Testis (tissue), 2 donors: ENCODE results near the gene LPP.

ENCODE experiments used
- POLR2A ChIP-seq: fragments of 450-650 bp; IDR thresholded peaks from one replicate; pipeline ENCODE4 v1.6.1; 2017; ENCODE audit warnings: antibody characterized with exemption, mild to moderate bottlenecking, moderate library complexity
- TF ChIP-seq, protein P1 (sequence below), 3 experiments: fragments of 450-650 bp in 2 of 3; fragments of 200-600 bp in 1 of 3; sonication (generic) in 1 of 3; IDR thresholded peaks; one replicate each; pipeline ENCODE4 v1.5.1; 2016 to 2019; ENCODE audit warnings: antibody characterized with exemption in 3 of 3, mild to moderate bottlenecking in 2 of 3, moderate library complexity in 1 of 3

DNA sequence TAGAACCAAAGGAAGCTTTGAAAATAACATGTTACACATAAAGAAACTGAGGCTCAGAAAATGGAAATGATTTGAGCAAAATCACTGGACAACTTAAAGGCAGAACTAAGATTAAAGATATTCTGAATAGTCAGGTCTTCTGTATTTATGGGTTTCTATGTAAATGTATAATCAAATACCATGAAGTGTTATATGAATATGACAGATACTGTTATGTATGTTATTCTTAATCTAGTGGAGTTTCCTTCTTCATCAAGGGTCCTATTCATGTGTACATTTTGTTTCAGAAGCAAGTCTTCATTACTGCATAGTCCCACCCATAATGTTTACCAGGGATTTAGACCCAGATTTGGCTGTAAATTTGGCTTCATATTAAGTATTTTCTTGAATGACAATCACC, 547.0 kb downstream of the LPP start:
- TF ChIP-seq, protein P1, sequence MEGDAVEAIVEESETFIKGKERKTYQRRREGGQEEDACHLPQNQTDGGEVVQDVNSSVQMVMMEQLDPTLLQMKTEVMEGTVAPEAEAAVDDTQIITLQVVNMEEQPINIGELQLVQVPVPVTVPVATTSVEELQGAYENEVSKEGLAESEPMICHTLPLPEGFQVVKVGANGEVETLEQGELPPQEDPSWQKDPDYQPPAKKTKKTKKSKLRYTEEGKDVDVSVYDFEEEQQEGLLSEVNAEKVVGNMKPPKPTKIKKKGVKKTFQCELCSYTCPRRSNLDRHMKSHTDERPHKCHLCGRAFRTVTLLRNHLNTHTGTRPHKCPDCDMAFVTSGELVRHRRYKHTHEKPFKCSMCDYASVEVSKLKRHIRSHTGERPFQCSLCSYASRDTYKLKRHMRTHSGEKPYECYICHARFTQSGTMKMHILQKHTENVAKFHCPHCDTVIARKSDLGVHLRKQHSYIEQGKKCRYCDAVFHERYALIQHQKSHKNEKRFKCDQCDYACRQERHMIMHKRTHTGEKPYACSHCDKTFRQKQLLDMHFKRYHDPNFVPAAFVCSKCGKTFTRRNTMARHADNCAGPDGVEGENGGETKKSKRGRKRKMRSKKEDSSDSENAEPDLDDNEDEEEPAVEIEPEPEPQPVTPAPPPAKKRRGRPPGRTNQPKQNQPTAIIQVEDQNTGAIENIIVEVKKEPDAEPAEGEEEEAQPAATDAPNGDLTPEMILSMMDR (IDR thresholded peaks at IDR 0.05), result no peak
- no peak for TF ChIP-seq POLR2A
